ENCODE measurements around the gene N4BP2L1.

DNA sequence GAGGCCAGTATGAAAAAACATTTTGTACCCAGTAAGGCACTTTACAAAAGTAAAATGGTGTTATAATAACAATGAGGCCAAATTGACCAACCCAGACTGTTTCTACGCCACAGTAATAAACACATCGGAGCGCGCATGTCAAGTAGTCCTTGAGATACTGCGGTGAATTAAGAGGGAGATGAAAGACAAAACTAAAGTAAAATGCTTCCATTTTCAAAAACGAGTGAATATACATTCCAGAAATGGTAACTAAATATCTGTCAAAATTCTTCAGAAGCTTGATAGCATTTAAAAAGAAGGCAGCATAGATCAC is 19.0 kb downstream of the N4BP2L1 start:
- TF ChIP-seq, protein P1, sequence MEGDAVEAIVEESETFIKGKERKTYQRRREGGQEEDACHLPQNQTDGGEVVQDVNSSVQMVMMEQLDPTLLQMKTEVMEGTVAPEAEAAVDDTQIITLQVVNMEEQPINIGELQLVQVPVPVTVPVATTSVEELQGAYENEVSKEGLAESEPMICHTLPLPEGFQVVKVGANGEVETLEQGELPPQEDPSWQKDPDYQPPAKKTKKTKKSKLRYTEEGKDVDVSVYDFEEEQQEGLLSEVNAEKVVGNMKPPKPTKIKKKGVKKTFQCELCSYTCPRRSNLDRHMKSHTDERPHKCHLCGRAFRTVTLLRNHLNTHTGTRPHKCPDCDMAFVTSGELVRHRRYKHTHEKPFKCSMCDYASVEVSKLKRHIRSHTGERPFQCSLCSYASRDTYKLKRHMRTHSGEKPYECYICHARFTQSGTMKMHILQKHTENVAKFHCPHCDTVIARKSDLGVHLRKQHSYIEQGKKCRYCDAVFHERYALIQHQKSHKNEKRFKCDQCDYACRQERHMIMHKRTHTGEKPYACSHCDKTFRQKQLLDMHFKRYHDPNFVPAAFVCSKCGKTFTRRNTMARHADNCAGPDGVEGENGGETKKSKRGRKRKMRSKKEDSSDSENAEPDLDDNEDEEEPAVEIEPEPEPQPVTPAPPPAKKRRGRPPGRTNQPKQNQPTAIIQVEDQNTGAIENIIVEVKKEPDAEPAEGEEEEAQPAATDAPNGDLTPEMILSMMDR (IDR thresholded peaks at IDR 0.05), result no peak
- no peak for TF ChIP-seq POLR2A (IDR thresholded peaks at IDR 0.05)

All from thyroid gland (tissue), 4 donors.